PC-3 (cell line): ENCODE results near the gene NBPF26.
"Not testable (repeated sequence)": the region's sequence is repeated elsewhere in the genome, so short reads cannot be mapped to it uniquely, and the experiment has no call there.

Experiments
- CTCF ChIP-seq: fragments of 300-600 bp; sonication (generic); conservative IDR thresholded peaks from 2 replicates; pipeline ENCODE4 v1.5.1; 2017; ENCODE audit warnings: antibody characterized with exemption, low read depth, mild to moderate bottlenecking, low read length
- EZH2 ChIP-seq: fragments of 300-600 bp; sonication (generic); IDR thresholded peaks from one replicate; pipeline ENCODE4 v1.6.1; 2017; ENCODE audit warnings: antibody characterized with exemption, mild to moderate bottlenecking, low read length; ENCODE audit not compliant: unreplicated experiment

DNA sequence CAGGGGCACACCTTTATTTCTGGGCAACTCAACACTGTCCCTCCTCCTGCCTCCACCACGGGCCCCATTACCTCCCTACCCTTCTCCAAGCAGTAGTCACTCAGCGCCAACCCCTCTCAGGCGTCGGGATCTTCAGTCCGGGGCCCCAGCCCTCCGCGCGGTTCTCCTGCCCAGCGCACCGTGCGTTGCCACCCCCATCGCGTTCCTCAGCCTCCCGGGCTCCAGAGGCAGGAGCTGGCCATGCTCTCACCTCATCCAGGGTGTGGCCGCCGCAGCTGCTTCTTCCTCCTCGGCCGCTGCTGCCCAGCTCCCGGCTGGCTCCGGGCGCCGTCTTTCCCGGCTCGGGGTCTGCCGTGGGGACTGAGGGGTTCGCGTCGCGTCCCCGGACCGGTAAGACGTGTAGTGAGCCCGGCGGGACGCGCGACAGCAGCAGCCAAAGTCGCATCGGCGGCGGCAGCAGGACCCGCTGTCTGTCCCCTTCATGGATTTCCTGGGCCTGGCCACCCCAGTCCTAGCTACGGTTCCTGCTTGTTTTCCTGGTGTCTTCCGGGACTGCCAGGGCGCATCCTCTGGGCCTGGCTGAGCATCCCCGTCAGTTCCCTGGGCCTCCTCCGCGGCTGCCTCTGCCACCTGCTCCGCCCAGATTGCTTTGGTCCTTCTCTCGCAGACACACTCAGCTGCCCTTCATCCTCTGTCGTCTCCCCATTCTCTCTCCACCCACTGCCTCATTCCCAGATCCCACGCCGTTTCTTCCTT lies 22.8 kb upstream of the NBPF26 start:
- not testable (repeated sequence) for TF ChIP-seq CTCF, EZH2
